AG04450 (cell line): ENCODE data around the gene ZNF26. TPM values are rescaled to one million over a fixed set of nuclear protein-coding genes. Genes with fewer than 3 reads are reported as not detected.

Experiments
- CTCF ChIA-PET: fragments of 300-600, 350-600 bp; formaldehyde crosslinking; extraction: SDS; loops from one replicate; lab custom pipeline; 2022; ENCODE audit warnings: antibody characterized with exemption, inconsistent platforms; lab: Charles Lee
- POLR2A ChIA-PET: fragments of 350-600 bp; formaldehyde crosslinking; extraction: SDS; loops from one replicate; lab custom pipeline; 2021; ENCODE audit warnings: antibody characterized with exemption, inconsistent platforms; lab: Yijun Ruan, JAX
- DNase-seq: peaks from one replicate; pipeline ENCODE4 v3.0.0-alpha.2; 2011; ENCODE audit warnings: low read depth, low spot score
- H3K27ac ChIP-seq: one replicate; pipeline ENCODE4 v1.5.1; 2012; ENCODE audit warnings: low read depth, low read length, control low read depth
- H3K27me3 ChIP-seq: one replicate; pipeline ENCODE4 v1.6.0; 2012; ENCODE audit warnings: low read length; ENCODE audit not compliant: control insufficient read depth, insufficient read depth
- H3K4me3 ChIP-seq: 2 replicates; pipeline ENCODE4 v1.5.1; 2011; ENCODE audit warnings: mild to moderate bottlenecking, low read depth, low read length, control low read depth
- H3K9me3 ChIP-seq: 2 replicates; pipeline ENCODE4 v1.5.1; 2012; ENCODE audit warnings: low read length; ENCODE audit not compliant: control insufficient read depth, insufficient read depth
- polyA plus RNA-seq: library from polyadenylated mRNA; depleted of rRNA; stranded (reverse); fragments of >200 nt; gene quantifications from 2 replicates; pipeline ENCODE4 v1.2.3, GENCODE V29; 2011
- TF ChIP-seq, protein P1 (sequence below): IDR thresholded peaks from 2 replicates; pipeline ENCODE4 v1.5.1; 2011; ENCODE audit warnings: low read depth, low read length, control low read depth, inconsistent platforms

The ZNF26 gene
- polyA plus RNA-seq, 1 experiment, result 4.5 TPM

DNA sequence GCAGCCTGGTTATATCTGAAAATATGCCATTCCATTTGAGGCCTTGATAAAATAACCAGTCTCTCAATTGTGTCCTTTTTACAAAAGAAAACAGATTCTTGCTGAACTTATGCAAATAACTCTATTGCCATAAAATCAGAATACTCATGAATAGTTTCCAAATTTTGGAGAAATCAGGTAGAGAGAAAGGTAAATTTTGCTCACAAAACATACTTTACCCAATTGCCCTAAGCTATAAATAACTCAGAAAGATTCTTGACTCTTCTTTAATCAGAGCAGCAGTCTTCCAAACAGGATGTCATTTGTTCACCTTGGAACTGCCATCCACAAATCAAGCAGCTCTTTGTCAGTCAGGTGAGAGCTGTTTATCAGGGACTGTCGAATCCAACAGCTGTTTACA is 12.6 kb downstream of the ZNF26 start:
- TF ChIP-seq, protein P1, sequence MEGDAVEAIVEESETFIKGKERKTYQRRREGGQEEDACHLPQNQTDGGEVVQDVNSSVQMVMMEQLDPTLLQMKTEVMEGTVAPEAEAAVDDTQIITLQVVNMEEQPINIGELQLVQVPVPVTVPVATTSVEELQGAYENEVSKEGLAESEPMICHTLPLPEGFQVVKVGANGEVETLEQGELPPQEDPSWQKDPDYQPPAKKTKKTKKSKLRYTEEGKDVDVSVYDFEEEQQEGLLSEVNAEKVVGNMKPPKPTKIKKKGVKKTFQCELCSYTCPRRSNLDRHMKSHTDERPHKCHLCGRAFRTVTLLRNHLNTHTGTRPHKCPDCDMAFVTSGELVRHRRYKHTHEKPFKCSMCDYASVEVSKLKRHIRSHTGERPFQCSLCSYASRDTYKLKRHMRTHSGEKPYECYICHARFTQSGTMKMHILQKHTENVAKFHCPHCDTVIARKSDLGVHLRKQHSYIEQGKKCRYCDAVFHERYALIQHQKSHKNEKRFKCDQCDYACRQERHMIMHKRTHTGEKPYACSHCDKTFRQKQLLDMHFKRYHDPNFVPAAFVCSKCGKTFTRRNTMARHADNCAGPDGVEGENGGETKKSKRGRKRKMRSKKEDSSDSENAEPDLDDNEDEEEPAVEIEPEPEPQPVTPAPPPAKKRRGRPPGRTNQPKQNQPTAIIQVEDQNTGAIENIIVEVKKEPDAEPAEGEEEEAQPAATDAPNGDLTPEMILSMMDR, result no peak
- Histone ChIP-seq H3K27ac (no peak overlapping the region), H3K4me3 (no peak overlapping the region), H3K27me3 (no peaks in the 10 kb centered on the region), H3K9me3 (peaks cover 78% of the 10 kb centered on the region)
- no peak for DNase-seq
- CTCF ChIA-PET, result no interaction called here
- POLR2A ChIA-PET, result no interaction called here

- Histone ChIP-seq H3K27me3 (no peaks in the 10 kb centered on the region), H3K9me3 (peaks cover 67% of the 10 kb centered on the region), H3K27ac (no peak overlapping the region), H3K4me3 (no peak overlapping the region)
- no peak for DNase-seq
- POLR2A ChIA-PET, result no interaction called here
- TF ChIP-seq, protein P1, result no peak
- CTCF ChIA-PET, result no interaction called here
Measured at GRCh38 chr12:133010657-133011297, 24.6 kb downstream of the ZNF26 start.

DNA sequence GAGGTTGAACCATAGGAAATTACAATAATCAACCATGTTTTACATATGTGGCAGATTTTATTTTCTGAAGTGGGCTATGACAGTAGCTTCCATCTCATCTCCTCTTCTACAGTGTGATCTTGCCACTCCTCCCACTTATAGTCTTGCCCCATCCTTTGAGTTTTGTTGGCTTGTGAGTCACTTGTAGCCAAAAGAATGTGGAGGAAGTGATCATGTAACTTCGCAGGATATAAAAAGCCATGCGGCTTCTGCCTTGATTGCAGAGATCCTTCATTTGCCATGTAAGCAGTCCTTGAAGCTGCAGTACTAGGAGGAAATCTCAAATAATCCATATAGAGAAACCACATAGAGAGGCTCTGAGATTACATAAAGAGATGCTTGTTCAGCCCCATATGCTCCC is 37.4 kb downstream of the ZNF26 start:
- no peak overlapping the region for H3K27ac ChIP-seq
- H3K4me3 ChIP-seq, result no peak overlapping the region
- no peaks in the 10 kb centered on the region for H3K27me3 ChIP-seq
- CTCF ChIA-PET, result no interaction called here
- POLR2A ChIA-PET, result no interaction called here
- TF ChIP-seq, protein P1, result no peak
- no peak for DNase-seq
- H3K9me3 ChIP-seq, result peaks cover 32% of the 10 kb centered on the region

DNA sequence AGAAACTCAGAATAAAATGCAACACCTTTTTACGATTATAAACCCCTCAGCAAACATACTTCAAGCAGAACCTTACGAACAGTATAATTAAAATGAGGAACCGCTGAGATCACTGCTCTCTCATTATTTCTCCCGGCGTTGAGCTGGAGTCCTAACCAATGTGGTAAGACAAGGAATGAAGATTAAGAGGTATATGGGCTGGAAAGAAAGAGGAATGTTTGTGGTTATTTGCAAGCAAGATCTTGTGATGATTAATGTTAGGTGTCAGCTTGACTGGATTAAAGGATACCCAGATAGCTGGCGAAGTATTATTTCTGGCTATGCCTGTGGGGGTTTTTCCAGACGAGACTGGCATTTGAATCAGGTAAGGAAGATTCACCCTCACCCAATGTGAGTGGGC is 40.8 kb downstream of the ZNF26 start:
- no peak for DNase-seq
- no peaks in the 10 kb centered on the region for H3K27me3 ChIP-seq
- H3K9me3 ChIP-seq, result peaks cover 36% of the 10 kb centered on the region
- H3K4me3 ChIP-seq, result no peak overlapping the region
- TF ChIP-seq, protein P1, result no peak
- ChIA-PET CTCF (no interaction called here), POLR2A (no interaction called here)
- no peak overlapping the region for H3K27ac ChIP-seq

- TF ChIP-seq, protein P1, result no peak
- Histone ChIP-seq H3K9me3 (peaks cover 35% of the 10 kb centered on the region), H3K27ac (peak within 1 kb of the TSS; percentile 73), H3K27me3 (no peaks in the 10 kb centered on the region), H3K4me3 (peak within 1 kb of the TSS; percentile 75)
- ChIA-PET POLR2A (interaction anchor here (0.7 kb wide), 1 partner anchor 50 kb away, joined by 3 read pairs; no protein-coding TSS in a partner anchor), CTCF (no interaction called here)
- peak; percentile 98 for DNase-seq
Measured at GRCh38 chr12:133037207-133038005, 51.2 kb downstream of the ZNF26 start, which contains the start of gene ZNF84. Gene ZNF84 (plus strand): TSS chr12:133037509. CDS start chr12:133041468, 3,959 bp downstream.
